ENCODE results near the gene PRPF6.

GRCh38 chr20:64037199-64037497 lies 56.2 kb downstream of the PRPF6 start:
- no peak for TF ChIP-seq TAF1 (IDR thresholded peaks at IDR 0.05; ENCODE audit: borderline replicate concordance, low read depth, low read length)
- TF ChIP-seq POLR2A (IDR thresholded peaks at IDR 0.05; ENCODE audit: low read depth, low read length): peak; percentile 15; the same call in 1 of the 2 replicates
- TF ChIP-seq POLR2AphosphoS5 (IDR thresholded peaks at IDR 0.05; ENCODE audit: low read depth, low read length): no peak
